ENCODE results near the gene ATOSB. TPM values are rescaled to one million over a fixed set of nuclear protein-coding genes. Genes with fewer than 3 reads are reported as not detected.

ATOSB gene, protein sequence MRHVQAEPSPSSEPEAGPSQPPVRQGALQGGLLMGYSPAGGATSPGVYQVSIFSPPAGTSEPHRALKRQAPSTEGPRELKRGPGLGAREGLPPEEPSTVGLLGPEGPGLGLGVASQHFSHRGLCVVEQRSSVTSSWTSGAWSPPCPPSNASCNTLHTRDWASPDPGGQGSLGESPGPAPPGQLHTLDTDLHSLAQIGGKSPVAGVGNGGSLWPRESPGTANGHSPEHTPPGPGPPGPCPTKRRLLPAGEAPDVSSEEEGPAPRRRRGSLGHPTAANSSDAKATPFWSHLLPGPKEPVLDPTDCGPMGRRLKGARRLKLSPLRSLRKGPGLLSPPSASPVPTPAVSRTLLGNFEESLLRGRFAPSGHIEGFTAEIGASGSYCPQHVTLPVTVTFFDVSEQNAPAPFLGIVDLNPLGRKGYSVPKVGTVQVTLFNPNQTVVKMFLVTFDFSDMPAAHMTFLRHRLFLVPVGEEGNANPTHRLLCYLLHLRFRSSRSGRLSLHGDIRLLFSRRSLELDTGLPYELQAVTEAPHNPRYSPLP
- total RNA-seq (2021; fragmentation: NEBNext Ultra II Directional; extraction: Animal tissue kit (Norgen Biotek cat#: 25700)) (6.4 and 6.9 TPM in 2 replicates), polyA plus RNA-seq (2011; rRNA removed) (10.4 and 13.3 TPM in 2 replicates), polyA minus RNA-seq (2011; rRNA and poly(A)+ RNA removed) (4.0 and 5.6 TPM in 2 replicates)
- polyA plus RNA-seq (2011; cell fraction: cytosol; rRNA removed), result 9.4 TPM
- polyA plus RNA-seq (2011; cell fraction: nucleus; rRNA removed), result 16.3 TPM
- polyA plus RNA-seq (2012, experiment 1 of 2), result 5.9 to 7.2 TPM (median 6.5 TPM) in 4 replicates
- polyA plus RNA-seq (2012, experiment 2 of 2), result 6.7 TPM
- polyA plus RNA-seq (2013, experiment 1 of 2), result 6.5 TPM
- 6.5 TPM for polyA plus RNA-seq (2013, experiment 2 of 2)
- 2.3 TPM for polyA minus RNA-seq (2011; cell fraction: cytosol; rRNA and poly(A)+ RNA removed)
- 4.2 TPM for polyA minus RNA-seq (2011; cell fraction: nucleus; rRNA and poly(A)+ RNA removed)
- long read RNA-seq, experiment 1, partial matches to known transcripts, result 1 of 7 reads
- long read RNA-seq, experiment 1, other reads (novel, unspliced or antisense), result 6 of 7 reads
- long read RNA-seq, experiment 2, result 0 reads

DNA sequence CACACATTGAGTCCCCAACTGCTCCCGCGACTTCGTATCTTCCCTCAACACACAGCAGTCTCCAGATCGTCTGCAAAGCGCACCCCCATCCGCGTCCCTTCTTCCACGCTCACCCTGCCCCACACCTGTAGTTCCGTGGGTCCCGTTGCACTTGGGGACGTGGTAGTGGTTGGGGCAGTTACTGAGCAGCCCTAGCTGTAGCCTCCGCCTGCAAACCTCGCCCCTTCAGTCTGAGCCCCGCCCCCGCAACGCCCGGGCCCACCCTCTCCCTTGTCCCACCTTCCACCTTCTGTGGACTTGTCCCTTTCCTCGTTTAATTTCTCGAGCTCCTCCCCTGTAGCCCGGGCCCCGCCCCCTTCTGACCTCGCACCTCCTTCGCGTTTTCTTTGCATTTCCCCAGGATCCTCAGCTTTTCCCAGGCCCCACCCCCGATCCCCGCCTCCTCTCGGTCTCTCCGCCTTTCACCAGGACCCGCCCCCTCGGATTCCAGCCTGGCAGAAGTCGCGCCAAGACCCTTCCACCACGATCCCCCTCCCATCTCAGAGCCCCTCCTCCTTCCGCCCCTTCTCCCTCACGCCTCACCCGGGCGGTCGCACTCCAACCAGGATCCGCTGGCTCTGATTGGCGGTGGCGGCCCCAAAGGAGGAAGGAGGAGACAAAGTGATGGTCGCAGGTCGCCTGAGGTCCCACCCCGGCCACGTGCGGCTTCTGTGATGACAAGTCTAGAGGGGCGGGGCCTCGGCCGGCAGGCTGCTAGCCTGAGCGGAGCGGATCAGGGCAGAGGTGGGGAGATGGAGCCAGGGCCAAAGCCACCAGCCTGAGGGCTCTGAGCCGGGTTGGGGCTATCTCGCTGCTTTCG is at the start of gene ATOSB:
Gene ATOSB (minus strand): TSS at position 183 of the 859 bp plus-strand sequence. CDS start 7,588 bp downstream, outside the sequence.
- H3K18ac ChIP-seq (ENCODE audit: extremely low read depth, low read length), result peak within 1 kb of the TSS; percentile 90
- peaks cover 4 to 19% (median 11%) of the 10 kb centered on the region in 4 experiments; a peak in 6 of 7 replicates for H3K4me1 ChIP-seq (replicated peaks in 1 of 4; ENCODE audit: control insufficient read depth in 3 of 4, insufficient read depth in 4 of 4, low read length in 3 of 4)
- H2AFZ ChIP-seq (ENCODE audit: low read length), result peak within 1 kb of the TSS; percentile 79; the same call in 1 of the 2 replicates
- H4K20me1 ChIP-seq (replicated peaks in 1 of 2; ENCODE audit: control insufficient read depth in 1 of 2, insufficient read depth in 2 of 2, low read length in 2 of 2), result no peaks in the 10 kb centered on the region
- no peak within 1 kb of the TSS for H3K14ac ChIP-seq (ENCODE audit: insufficient read length)
- WGBS, 2 experiments (ENCODE audit: extremely low coverage in 1 of 2, insufficient coverage in 1 of 2, insufficient read length in 1 of 2, insufficient replicate concordance in 2 of 2, low coverage in 1 of 2, low lambda C conversion rate in 2 of 2, missing lambda C conversion rate in 1 of 2), result 1% methylated on average over 39 of the region's 54 CpGs; no CpG with 5 or more reads in 1 of the 2 experiments
- H3K23me2 ChIP-seq (ENCODE audit: low read depth, low read length), result peaks cover 22% of the 10 kb centered on the region
- H4K91ac ChIP-seq (replicated peaks; ENCODE audit: insufficient read length, low read length), result peak within 1 kb of the TSS; percentile 27
- H3K79me2 ChIP-seq (ENCODE audit: control insufficient read depth in 1 of 2, insufficient read depth in 2 of 2, low read length in 2 of 2), result no peaks in the 10 kb centered on the region
- H2BK20ac ChIP-seq (ENCODE audit: low read length), result no peak within 1 kb of the TSS
- H3K36me3 ChIP-seq (ENCODE audit: control insufficient read depth in 2 of 4, insufficient read depth in 4 of 4, low read length in 3 of 4), result no peaks in the 10 kb centered on the region
- peak within 1 kb of the TSS in 3 of 4 experiments; percentile 36 to 63 (median 55); a peak in 6 of 7 replicates for H3K9ac ChIP-seq (replicated peaks in 1 of 4; ENCODE audit: extremely low read depth in 1 of 4, low read depth in 3 of 4, low read length in 3 of 4)
- peak within 1 kb of the TSS; percentile 86 for H3K4ac ChIP-seq (replicated peaks; ENCODE audit: insufficient read length, low read depth, low read length)
- no peak within 1 kb of the TSS for H3K56ac ChIP-seq (replicated peaks; ENCODE audit: insufficient read length, low read depth, low read length)
- H2BK15ac ChIP-seq (ENCODE audit: low read length), result 0 out of 2 replicates have a peak within 1 kb of the TSS, but pooled peaks have one; percentile 61
- H4K8ac ChIP-seq (ENCODE audit: extremely low read depth, insufficient read depth, low read length), result no peak within 1 kb of the TSS
- H2BK120ac ChIP-seq (replicated peaks; ENCODE audit: low read depth, low read length), result no peak within 1 kb of the TSS
- peak within 1 kb of the TSS; percentile 76 for H3K27ac ChIP-seq (ENCODE audit: low read depth, low read length)
- H3K9me3 ChIP-seq (ENCODE audit: insufficient read depth in 2 of 2, low read depth in 1 of 2, low read length in 1 of 2), result no peaks in the 10 kb centered on the region
- CTCF ChIA-PET (ENCODE audit: partially characterized antibody), result interaction anchor here (1.4 to 5.5 kb wide), 12 partner anchors 12 to 357 kb away, joined by 3 to 26 read pairs (median 4); no protein-coding TSS in a partner anchor
- H2BK12ac ChIP-seq (ENCODE audit: low read depth, low read length), result peak within 1 kb of the TSS; percentile 80
- H3K79me1 ChIP-seq (ENCODE audit: low read depth, low read length), result no peaks in the 10 kb centered on the region
- peak within 1 kb of the TSS; percentile 53 to 99 for H3K4me2 ChIP-seq (ENCODE audit: insufficient read depth in 1 of 2, low read depth in 2 of 2, low read length in 2 of 2)
- FAIRE-seq, result no peak
- POLR2A ChIA-PET (ENCODE audit: partially characterized antibody), result interaction anchor here (0.8 to 10.3 kb wide), 5 partner anchors 10 to 46 kb away, joined by 3 to 151 read pairs (median 8); partner anchors contain the start of genes PIGO, STOML2, UNC13B and VCP
- peak within 1 kb of the TSS; percentile 49 to 83 (median 76) for H3K4me3 ChIP-seq (ENCODE audit: extremely low read depth in 1 of 4, insufficient read depth in 2 of 4, low read depth in 3 of 4, low read length in 4 of 4)
- no peaks in the 10 kb centered on the region for H3K27me3 ChIP-seq (replicated peaks in 1 of 4; ENCODE audit: control insufficient read depth in 3 of 4, extremely low read depth in 1 of 4, insufficient read depth in 3 of 4, low read length in 3 of 4)
- H3K23ac ChIP-seq (ENCODE audit: insufficient read length), result no peak within 1 kb of the TSS
- DNase-seq (ENCODE audit: low read depth in 1 of 2, low spot score in 2 of 2), result peak; percentile 99
- H4K5ac ChIP-seq (ENCODE audit: insufficient read length, low read depth, low read length), result no peak within 1 kb of the TSS
- H2BK5ac ChIP-seq (ENCODE audit: low read depth, low read length), result peak within 1 kb of the TSS; percentile 91
- H2AK5ac ChIP-seq (ENCODE audit: low read depth, low read length), result no peak within 1 kb of the TSS
- TF ChIP-seq, protein P1, sequence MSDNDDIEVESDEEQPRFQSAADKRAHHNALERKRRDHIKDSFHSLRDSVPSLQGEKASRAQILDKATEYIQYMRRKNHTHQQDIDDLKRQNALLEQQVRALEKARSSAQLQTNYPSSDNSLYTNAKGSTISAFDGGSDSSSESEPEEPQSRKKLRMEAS (IDR thresholded peaks at IDR 0.05), result peak; percentile 92
- no peak for TF ChIP-seq CBX5 (IDR thresholded peaks at IDR 0.05; ENCODE audit: low read depth, low read length)
- TF ChIP-seq JUN (IDR thresholded peaks at IDR 0.05; ENCODE audit: low read depth, low read length), result no peak
- peak; percentile 53; the same call in 1 of the 2 replicates for TF ChIP-seq TAF1 (IDR thresholded peaks at IDR 0.05; ENCODE audit: low read depth, low read length)
- TF ChIP-seq POU5F1 (IDR thresholded peaks at IDR 0.05; ENCODE audit: low read depth, low read length), result no peak
- TF ChIP-seq KDM4A (IDR thresholded peaks at IDR 0.05; ENCODE audit: low read depth, low read length, severe bottlenecking), result no peak

Measured in H1 (cell line).